SW 1271 (cell line): ENCODE results near the gene TCTN2.

ENCODE experiments used
- DNase-seq, 2 experiments: peaks; one replicate each; lab custom pipeline; 2025; lab: John Stamatoyannopoulos, UW

Gene TCTN2

DNA sequence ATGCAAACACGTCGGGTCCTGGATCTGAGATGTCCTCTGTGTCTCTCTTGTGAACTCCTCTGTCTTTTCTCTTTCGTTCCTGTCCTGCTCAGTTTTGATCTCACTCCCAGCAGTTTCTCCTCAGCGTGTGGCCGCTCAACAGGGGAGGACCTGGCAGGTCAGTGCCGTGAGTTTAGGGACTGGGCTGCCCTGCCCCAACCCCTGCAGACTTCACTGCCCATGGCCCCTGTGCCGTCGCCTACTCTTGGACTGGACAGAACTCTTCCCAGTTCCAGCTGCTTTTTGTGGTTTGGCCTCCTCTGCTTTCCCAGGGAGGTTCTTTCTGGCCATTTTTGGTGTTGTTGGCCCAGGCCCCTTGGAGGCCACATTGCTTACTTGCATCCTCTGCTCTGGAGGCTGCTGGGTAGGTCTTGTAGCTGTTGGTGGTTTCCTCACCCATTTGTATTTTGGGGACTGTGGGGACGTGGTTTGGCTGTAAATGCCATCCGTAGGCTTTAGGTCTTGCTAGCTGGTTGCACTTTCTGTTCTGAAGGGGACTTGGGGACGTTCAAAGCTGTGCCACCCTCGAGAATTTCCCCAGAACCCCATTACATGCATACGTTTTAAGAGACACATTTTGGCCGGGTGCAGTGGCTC is 71.1 kb downstream of the TCTN2 start:
- no peak for DNase-seq

DNA sequence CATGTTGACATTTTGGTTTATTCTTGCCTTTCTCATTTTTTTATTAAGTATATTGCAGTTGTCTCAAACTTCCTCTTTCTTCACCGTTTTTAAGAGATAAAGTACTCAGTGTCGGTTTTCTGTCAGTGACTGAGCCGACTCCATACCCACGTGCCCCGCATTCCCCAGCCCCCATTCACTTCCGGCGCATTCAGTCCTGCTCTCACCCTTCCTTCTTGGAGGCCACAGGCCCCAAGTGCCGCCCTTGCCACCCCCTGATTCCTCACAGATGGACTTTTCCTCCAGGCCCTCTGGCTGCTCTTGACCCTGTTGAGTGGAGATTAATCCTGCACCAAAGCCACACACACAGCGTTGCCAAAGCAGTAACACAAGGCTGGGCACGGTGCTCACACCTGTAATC is 72.1 kb downstream of the TCTN2 start:
- no peak for DNase-seq

DNA sequence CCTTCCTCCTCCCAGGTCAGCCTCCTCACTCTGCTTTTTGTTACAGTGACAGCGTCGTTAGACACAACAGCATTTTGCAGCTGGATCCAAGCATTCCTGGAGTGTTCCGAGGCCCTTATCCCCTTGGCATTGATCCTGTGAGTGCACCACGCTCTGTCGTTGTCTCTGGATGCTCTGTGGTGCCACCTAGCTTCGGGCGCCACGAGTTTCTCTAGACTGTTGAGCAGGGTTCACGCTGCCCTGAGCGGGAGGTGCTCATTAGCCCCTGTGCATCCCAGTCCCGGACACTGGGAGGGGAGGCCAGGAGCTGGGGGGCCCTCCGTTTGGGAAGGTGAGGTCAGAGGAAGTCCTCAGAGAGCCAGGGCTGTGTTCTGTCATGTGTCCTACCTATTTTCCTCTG is 73.9 kb downstream of the TCTN2 start:
- no peak for DNase-seq

DNA sequence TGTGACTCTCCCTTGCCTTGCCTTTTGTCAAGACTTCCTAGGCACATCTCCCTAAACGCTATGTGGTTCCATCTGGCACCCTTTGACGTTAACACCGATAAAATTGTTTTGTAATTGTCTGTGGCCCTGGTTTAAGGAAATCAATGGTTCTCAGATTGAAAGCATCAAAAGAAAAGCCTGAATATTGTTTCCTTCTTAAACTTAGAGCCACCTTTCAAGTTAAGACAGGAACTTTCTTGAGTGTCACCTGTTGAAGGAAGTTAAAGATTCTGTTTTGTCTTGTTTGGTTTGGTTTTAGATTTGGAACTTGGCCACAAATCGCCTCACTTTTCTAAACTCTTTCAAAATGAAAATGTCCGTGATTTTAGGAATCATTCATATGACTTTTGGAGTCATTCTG is 76.4 kb downstream of the TCTN2 start:
- no peak for DNase-seq

DNA sequence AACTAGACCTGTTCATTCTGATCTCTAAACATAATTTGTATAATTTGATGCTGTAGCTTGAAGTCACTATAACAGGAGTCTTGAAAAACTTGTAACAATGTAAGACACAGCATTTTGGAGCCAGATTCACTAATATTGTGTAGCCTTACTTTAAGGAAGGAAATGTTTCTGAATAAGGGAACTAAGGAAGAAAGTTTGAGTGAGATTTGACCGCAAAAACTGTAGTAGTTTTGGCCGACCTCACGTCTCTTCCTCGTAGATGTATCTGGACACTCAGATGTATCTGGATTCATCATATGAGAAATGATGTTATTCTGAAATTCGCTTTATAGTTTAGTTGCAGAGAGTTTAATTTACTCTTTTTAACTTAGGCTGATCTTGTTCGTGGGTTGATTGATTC is 77.2 kb downstream of the TCTN2 start:
- no peak for DNase-seq

DNA sequence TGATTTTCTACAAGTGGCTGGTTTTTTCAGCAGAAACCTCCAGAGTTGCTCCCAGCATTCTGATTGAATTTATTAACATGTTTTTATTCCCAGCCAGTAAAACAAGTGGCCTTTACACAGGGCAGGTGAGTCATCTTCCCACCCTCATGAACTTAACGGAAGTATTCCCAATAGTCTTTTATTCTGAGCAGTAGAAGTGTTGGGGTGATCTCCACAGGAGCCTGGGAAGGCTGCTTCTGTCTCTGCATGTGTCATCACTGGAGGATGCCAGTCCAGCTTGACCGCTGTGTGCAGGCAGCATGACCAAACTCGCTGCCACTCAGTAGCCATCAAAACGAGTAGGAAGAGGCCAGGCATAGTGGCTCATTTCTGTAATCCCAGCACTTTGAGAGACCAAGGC is 77.7 kb downstream of the TCTN2 start:
- DNase-seq = no peak

DNA sequence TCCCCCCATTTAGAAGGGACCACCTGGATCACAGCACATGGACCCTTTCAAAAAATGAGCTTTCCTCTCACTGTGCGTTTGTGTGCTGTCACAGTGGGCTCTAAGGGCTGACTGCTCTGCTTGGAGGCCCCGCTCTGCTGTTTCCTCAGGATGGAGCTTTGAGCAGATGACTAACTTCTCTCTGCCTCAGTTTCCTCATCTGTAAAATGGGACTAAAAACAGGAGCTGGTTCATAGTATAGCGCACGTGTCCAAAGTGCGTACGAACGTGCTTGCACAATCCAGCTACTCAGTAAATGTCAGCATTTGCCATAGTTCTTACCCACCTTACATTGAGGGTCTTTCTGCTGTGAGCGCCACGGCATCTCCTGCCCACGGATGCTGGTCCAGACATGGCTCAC is 78.4 kb downstream of the TCTN2 start:
- DNase-seq = no peak

DNA sequence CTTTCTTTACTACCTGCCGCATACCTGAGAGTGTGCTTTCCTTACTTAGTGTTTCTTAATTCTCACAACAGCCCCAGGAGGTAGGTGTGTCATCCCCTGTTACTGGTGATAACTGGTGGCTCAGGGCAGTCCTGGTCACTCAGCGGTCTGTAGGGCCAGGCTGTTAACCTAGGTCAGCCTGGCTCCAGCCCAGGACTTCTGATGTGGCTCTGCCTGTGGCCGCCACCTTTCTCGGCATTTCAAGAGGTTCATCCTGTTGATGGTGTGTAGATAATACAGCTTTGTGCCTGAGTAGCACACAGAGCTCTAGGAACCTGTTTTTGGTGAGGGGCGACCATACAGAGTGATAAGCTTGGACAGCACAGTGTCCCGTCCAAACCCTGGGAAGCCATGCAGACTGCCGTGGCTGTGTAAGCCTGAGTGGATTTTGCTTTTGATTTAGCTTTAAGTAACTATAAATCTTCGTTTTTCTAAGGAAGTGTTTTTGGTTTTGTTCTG is 79.3 kb downstream of the TCTN2 start:
- no peak for DNase-seq

DNA sequence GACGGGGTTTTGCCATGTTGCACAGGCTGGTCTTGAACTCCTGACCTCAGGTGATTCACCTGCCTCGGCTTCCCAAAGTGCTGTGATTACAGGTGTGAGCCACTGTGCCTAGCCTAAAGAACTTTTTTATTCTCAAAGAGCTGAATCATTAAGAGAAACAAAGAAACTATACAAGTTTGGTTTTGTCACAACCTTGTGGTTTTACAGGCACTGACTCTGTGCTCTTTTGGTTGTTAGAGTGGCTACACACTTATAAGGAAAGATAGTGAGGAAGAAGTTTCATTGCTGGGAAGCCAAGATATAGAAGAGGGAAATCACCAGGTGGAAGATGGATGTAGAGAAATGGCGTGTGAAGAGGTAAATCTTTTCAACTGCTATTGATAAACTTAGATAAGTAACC is 81.1 kb downstream of the TCTN2 start:
- DNase-seq = no peak

DNA sequence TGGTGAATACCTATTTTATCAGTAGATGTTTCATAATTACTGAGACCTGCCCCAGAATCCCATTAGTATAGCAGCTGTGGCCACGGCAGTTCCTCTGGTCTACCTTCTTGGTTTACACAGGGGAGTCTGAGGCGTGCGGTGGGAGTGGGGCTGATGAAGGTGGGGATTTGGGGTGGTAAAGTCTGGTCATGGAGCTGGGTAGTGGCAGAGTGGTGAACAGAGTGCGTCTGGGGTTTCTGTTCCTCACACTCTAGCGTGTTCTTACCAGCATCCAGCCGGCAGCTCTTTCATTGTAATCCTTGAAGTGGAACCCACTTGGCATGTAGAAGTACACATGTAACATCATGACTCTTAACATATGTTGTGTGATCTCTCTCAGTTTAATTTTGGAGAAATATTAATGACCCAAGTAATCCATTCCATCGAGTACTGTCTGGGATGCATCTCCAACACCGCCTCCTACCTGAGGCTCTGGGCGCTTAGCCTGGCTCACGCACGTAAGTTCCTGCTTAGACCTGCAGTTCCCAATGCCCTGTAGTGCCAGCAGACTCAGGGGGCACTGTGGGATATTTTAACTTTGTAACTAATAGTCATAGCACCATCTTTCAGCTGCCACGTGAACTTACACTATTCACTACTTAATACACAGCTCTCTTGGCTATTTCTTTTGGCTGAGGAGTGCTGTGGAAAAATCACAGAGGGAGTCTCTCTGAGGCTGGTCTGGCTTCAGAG is 83.3 kb downstream of the TCTN2 start:
- DNase-seq = no peak

DNA sequence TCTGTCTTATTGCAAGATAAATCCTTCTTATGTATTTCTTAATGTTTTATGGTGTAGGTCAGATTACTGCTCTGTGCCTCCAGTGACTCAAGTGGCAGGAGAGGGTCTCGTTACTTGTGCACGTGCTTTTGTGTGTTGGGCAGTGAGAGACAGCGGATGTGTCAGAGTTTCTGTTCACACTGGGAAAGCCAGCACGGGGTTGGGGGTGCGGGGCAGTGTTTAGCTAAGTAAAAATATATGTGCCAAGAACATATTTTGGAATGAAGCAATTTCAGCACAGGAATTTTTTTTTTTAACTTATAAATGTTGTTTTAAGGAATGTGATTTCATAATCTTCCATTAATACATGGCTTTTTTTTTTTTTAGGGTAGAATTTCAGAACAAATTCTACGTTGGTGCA is 86.6 kb downstream of the TCTN2 start:
- DNase-seq = no peak
